ENCODE results near the gene CEP350. TPM values are rescaled to one million over a fixed set of nuclear protein-coding genes. Genes with fewer than 3 reads are reported as not detected.

The CEP350 gene
- total RNA-seq, 2 experiments from 2014 or later: 48.6 to 54.2 TPM

- Histone ChIP-seq H3K4me2 (ENCODE audit: low read length) (no peak overlapping the region), H3K9me3 (ENCODE audit: low read length) (no peaks in the 10 kb centered on the region), H3K36me3 (ENCODE audit: insufficient read depth, low read length) (peaks cover 8% of the 10 kb centered on the region; the same call in 1 of the 2 replicates), H2AFZ (ENCODE audit: low read length) (no peak overlapping the region), H3K4me3 (ENCODE audit: low read depth, low read length, poor library complexity, severe bottlenecking) (no peak overlapping the region), H3K27ac (ENCODE audit: low read depth, low read length, poor library complexity, severe bottlenecking) (no peak overlapping the region), H4K20me1 (ENCODE audit: insufficient read depth, low read length) (no peaks in the 10 kb centered on the region), H3K4me1 (ENCODE audit: insufficient read depth, low read length, poor library complexity, severe bottlenecking) (no peaks in the 10 kb centered on the region), H3K79me2 (ENCODE audit: insufficient read depth, low read depth, low read length) (no peaks in the 10 kb centered on the region), H3K9me2 (ENCODE audit: insufficient read depth, low read length) (no peaks in the 10 kb centered on the region)
- POLR2A ChIA-PET: no interaction called here
- CTCF ChIA-PET (ENCODE audit: unreplicated experiment): no interaction called here
- no peak for TF ChIP-seq EZH2phosphoT487 (IDR thresholded peaks at IDR 0.05; ENCODE audit: borderline replicate concordance, low read depth, low read length)
- TF ChIP-seq CTCF (conservative IDR thresholded peaks at IDR 0.05; ENCODE audit: low read length): no peak
- BruUV-seq (replicated peaks): no TSS peak
- DNase-seq (ENCODE audit: low spot score): no peak
- intact Hi-C loops (cut with micrococcal nuclease; ENCODE audit: unreplicated experiment): no loop called here
Measured at GRCh38 chr1:180119837-180120236, 165.2 kb downstream of the CEP350 start.

GRCh38 chr1:180123463-180123936, 168.9 kb downstream of the CEP350 start:
- Histone ChIP-seq H2AFZ (ENCODE audit: low read length) (no peak overlapping the region), H3K79me2 (ENCODE audit: insufficient read depth, low read depth, low read length) (no peaks in the 10 kb centered on the region), H3K9me2 (ENCODE audit: insufficient read depth, low read length) (no peaks in the 10 kb centered on the region), H4K20me1 (ENCODE audit: insufficient read depth, low read length) (no peaks in the 10 kb centered on the region), H3K4me3 (ENCODE audit: low read depth, low read length, poor library complexity, severe bottlenecking) (no peak overlapping the region), H3K27ac (ENCODE audit: low read depth, low read length, poor library complexity, severe bottlenecking) (no peak overlapping the region), H3K4me1 (ENCODE audit: insufficient read depth, low read length, poor library complexity, severe bottlenecking) (no peaks in the 10 kb centered on the region), H3K9me3 (ENCODE audit: low read length) (no peaks in the 10 kb centered on the region), H3K36me3 (ENCODE audit: insufficient read depth, low read length) (no peaks in the 10 kb centered on the region), H3K4me2 (ENCODE audit: low read length) (no peak overlapping the region)
- intact Hi-C loops (cut with micrococcal nuclease; ENCODE audit: unreplicated experiment): no loop called here
- no peak for TF ChIP-seq CTCF (conservative IDR thresholded peaks at IDR 0.05; ENCODE audit: low read length)
- TF ChIP-seq EZH2phosphoT487 (IDR thresholded peaks at IDR 0.05; ENCODE audit: borderline replicate concordance, low read depth, low read length): no peak
- no TSS peak for BruUV-seq (replicated peaks)
- ChIA-PET CTCF (ENCODE audit: unreplicated experiment) (no interaction called here), POLR2A (interaction anchor here (1.2 kb wide), 1 partner anchor 22 kb away, joined by 3 read pairs; no protein-coding TSS in a partner anchor)
- DNase-seq (ENCODE audit: low spot score): no peak

- Histone ChIP-seq H3K4me3 (ENCODE audit: low read depth, low read length, poor library complexity, severe bottlenecking) (no peak overlapping the region), H3K36me3 (ENCODE audit: insufficient read depth, low read length) (no peaks in the 10 kb centered on the region), H3K9me3 (ENCODE audit: low read length) (no peaks in the 10 kb centered on the region), H3K27ac (ENCODE audit: low read depth, low read length, poor library complexity, severe bottlenecking) (no peak overlapping the region), H3K79me2 (ENCODE audit: insufficient read depth, low read depth, low read length) (no peaks in the 10 kb centered on the region), H3K4me1 (ENCODE audit: insufficient read depth, low read length, poor library complexity, severe bottlenecking) (no peaks in the 10 kb centered on the region), H2AFZ (ENCODE audit: low read length) (no peak overlapping the region), H3K4me2 (ENCODE audit: low read length) (no peak overlapping the region), H3K9me2 (ENCODE audit: insufficient read depth, low read length) (no peaks in the 10 kb centered on the region), H4K20me1 (ENCODE audit: insufficient read depth, low read length) (no peaks in the 10 kb centered on the region)
- POLR2A ChIA-PET: interaction anchor here (1.0 kb wide), 1 partner anchor 45 kb away, joined by 3 read pairs; no protein-coding TSS in a partner anchor
- TF ChIP-seq EZH2phosphoT487 (IDR thresholded peaks at IDR 0.05; ENCODE audit: borderline replicate concordance, low read depth, low read length) (no peak), CTCF (conservative IDR thresholded peaks at IDR 0.05; ENCODE audit: low read length) (no peak)
- CTCF ChIA-PET (ENCODE audit: unreplicated experiment): no interaction called here
- BruUV-seq (replicated peaks): no TSS peak
- intact Hi-C loops (cut with micrococcal nuclease; ENCODE audit: unreplicated experiment): no loop called here
- DNase-seq (ENCODE audit: low spot score): no peak
Measured at GRCh38 chr1:180130651-180131050, 176.0 kb downstream of the CEP350 start.
